Right atrium auricular region (tissue), 2 donors: ENCODE results near the gene ROPN1L. TPM values are rescaled to one million over a fixed set of nuclear protein-coding genes. Genes with fewer than 3 reads are reported as not detected.

Source experiments
- DNase-seq: peaks from one replicate; pipeline ENCODE4 v3.0.0-alpha.2; 2019; ENCODE audit warnings: low spot score
- H3K27ac ChIP-seq, 2 donors: fragments of 200-600 bp; sonication (generic); 1 replicate in 1 of 2; 2 replicates in 1 of 2; pipeline ENCODE4 v1.5.1; 2016 to 2019
- H3K27me3 ChIP-seq, 2 donors: fragments of 200-600 bp; sonication (generic); one replicate each; pipeline versions ENCODE4 v1.5.1 to v1.6.0; 2017 to 2019
- H3K36me3 ChIP-seq: fragments of 200-600 bp; sonication (generic); one replicate; pipeline ENCODE4 v1.5.1; 2016
- H3K4me1 ChIP-seq, 2 donors: fragments of 200-600 bp; sonication (generic); one replicate each; pipeline versions ENCODE4 v1.5.1 to v1.6.0; 2017 to 2019
- H3K4me3 ChIP-seq, 2 donors: fragments of 200-600 bp; sonication (generic); 1 replicate in 1 of 2; 2 replicates in 1 of 2; pipeline ENCODE4 v1.5.1; 2017 to 2019; ENCODE audit warnings: mild to moderate bottlenecking in 1 of 2, moderate library complexity in 1 of 2
- H3K9me3 ChIP-seq, 2 donors: fragments of 200-600 bp; sonication (generic); one replicate each; pipeline ENCODE4 v1.5.1; 2019
- CTCF ChIP-seq, 2 donors: fragments of 200-600 bp; sonication (generic); IDR thresholded peaks; one replicate each; pipeline ENCODE4 v1.5.1; 2019; ENCODE audit warnings: antibody characterized with exemption in 2 of 2
- total RNA-seq, 2 donors: library from RNA; depleted of rRNA; stranded (reverse); fragments of >200 nt; gene quantifications; one replicate each; pipeline ENCODE4 v1.1.0, GENCODE V29; 2016

Gene ROPN1L
- total RNA-seq, 2 donors from 2014 or later: 2.2 TPM; not detected in 1

GRCh38 chr5:10411336-10411735 lies 30.3 kb upstream of the ROPN1L start:
- Histone ChIP-seq H3K27me3 (no peaks in the 10 kb centered on the region), H3K9me3 (no peaks in the 10 kb centered on the region), H3K4me3 (no peak overlapping the region), H3K4me1 (no peaks in the 10 kb centered on the region), H3K36me3 (peaks cover 100% of the 10 kb centered on the region), H3K27ac (no peak overlapping the region)
- no peak for DNase-seq
- TF ChIP-seq CTCF (IDR thresholded peaks at IDR 0.05): no peak

GRCh38 chr5:10416868-10417267 lies 24.8 kb upstream of the ROPN1L start:
- no peaks in the 10 kb centered on the region for H3K9me3 ChIP-seq
- H3K4me3 ChIP-seq: no peak overlapping the region
- peaks cover 0 to 17% of the 10 kb centered on the region in 2 donors for H3K4me1 ChIP-seq
- peaks cover 97% of the 10 kb centered on the region for H3K36me3 ChIP-seq
- H3K27me3 ChIP-seq: no peaks in the 10 kb centered on the region
- DNase-seq: no peak
- no peak for TF ChIP-seq CTCF (IDR thresholded peaks at IDR 0.05)
- no peak overlapping the region for H3K27ac ChIP-seq

- H3K4me3 ChIP-seq: no peak overlapping the region
- no peaks in the 10 kb centered on the region for H3K9me3 ChIP-seq
- H3K27me3 ChIP-seq: no peaks in the 10 kb centered on the region
- H3K27ac ChIP-seq: no peak overlapping the region
- no peak for DNase-seq
- H3K36me3 ChIP-seq: peaks cover 80% of the 10 kb centered on the region
- no peak for TF ChIP-seq CTCF (IDR thresholded peaks at IDR 0.05)
- H3K4me1 ChIP-seq: peaks cover 0 to 17% of the 10 kb centered on the region in 2 donors
Observed at GRCh38 chr5:10418654-10419345, 22.9 kb upstream of the ROPN1L start.

GRCh38 chr5:10420468-10420867 lies 21.2 kb upstream of the ROPN1L start:
- H3K27ac ChIP-seq: no peak overlapping the region
- H3K4me1 ChIP-seq: peaks cover 0 to 17% of the 10 kb centered on the region in 2 donors
- H3K9me3 ChIP-seq: no peaks in the 10 kb centered on the region
- no peak for DNase-seq
- no peak for TF ChIP-seq CTCF (IDR thresholded peaks at IDR 0.05)
- H3K27me3 ChIP-seq: no peaks in the 10 kb centered on the region
- H3K36me3 ChIP-seq: peaks cover 78% of the 10 kb centered on the region
- no peak overlapping the region for H3K4me3 ChIP-seq

- Histone ChIP-seq H3K36me3 (peaks cover 78% of the 10 kb centered on the region), H3K27ac (no peak overlapping the region), H3K4me3 (no peak overlapping the region)
Observed at GRCh38 chr5:10420932-10421331, 20.7 kb upstream of the ROPN1L start.

More at GRCh38 chr5:10420932-10421331, 20.7 kb upstream of the ROPN1L start:
- no peaks in the 10 kb centered on the region for H3K27me3 ChIP-seq
- DNase-seq: no peak
- TF ChIP-seq CTCF (IDR thresholded peaks at IDR 0.05): no peak
- H3K4me1 ChIP-seq: peaks cover 0 to 17% of the 10 kb centered on the region in 2 donors
- no peaks in the 10 kb centered on the region for H3K9me3 ChIP-seq
